ENCODE data around the gene URB1.

DNA sequence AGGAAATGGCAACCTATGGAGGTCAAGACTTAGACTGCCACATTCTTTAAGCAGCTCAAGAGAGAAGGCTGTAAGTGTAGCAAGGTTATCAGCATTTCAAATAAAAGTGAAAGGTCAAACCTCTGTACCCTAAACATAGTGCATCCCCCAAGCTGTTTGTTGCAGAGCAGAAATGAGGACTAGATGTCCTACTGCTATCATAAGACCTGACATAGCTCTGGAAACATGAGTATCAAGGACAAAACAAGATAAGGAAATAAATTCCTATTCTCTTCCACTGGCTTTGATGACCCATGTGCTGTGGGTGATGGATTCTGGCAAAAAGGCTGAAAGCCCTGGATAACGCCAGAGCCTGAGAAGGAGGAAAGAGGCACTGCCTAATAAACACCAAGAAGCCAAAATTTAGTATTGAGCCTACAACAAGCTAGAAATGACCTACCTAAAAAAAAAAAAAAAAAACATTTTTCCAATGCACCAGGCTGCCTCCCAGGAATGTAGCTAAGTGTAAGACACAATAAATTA, 35.9 kb downstream of the URB1 start:
- TF ChIP-seq, protein P1, sequence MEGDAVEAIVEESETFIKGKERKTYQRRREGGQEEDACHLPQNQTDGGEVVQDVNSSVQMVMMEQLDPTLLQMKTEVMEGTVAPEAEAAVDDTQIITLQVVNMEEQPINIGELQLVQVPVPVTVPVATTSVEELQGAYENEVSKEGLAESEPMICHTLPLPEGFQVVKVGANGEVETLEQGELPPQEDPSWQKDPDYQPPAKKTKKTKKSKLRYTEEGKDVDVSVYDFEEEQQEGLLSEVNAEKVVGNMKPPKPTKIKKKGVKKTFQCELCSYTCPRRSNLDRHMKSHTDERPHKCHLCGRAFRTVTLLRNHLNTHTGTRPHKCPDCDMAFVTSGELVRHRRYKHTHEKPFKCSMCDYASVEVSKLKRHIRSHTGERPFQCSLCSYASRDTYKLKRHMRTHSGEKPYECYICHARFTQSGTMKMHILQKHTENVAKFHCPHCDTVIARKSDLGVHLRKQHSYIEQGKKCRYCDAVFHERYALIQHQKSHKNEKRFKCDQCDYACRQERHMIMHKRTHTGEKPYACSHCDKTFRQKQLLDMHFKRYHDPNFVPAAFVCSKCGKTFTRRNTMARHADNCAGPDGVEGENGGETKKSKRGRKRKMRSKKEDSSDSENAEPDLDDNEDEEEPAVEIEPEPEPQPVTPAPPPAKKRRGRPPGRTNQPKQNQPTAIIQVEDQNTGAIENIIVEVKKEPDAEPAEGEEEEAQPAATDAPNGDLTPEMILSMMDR (IDR thresholded peaks at IDR 0.05; ENCODE audit: control extremely low read depth in 1 of 3, insufficient read depth in 1 of 3, low read depth in 1 of 3, low read length in 3 of 3), result no peak
- TF ChIP-seq CHD2 (IDR thresholded peaks at IDR 0.05; ENCODE audit: low read length) (no peak), CEBPB (IDR thresholded peaks at IDR 0.05; ENCODE audit: low read depth, low read length) (no peak), POLR2A (IDR thresholded peaks at IDR 0.05; ENCODE audit: control extremely low read depth in 1 of 2, low read depth in 2 of 2, low read length in 2 of 2) (no peak), RAD21 (IDR thresholded peaks at IDR 0.05 in 1 of 2, conservative IDR thresholded peaks at IDR 0.05 in 1 of 2; ENCODE audit: low read depth in 2 of 2, low read length in 2 of 2) (no peak), EZH2 (IDR thresholded peaks at IDR 0.05; ENCODE audit: low read depth, low read length, severe bottlenecking) (no peak), CREB1 (IDR thresholded peaks at IDR 0.05) (no peak), GABPA (IDR thresholded peaks at IDR 0.05; ENCODE audit: borderline replicate concordance, insufficient read depth, low read length) (no peak), SIRT6 (IDR thresholded peaks at IDR 0.05; ENCODE audit: low read length) (no peak)
- TF ChIP-seq, protein P2, sequence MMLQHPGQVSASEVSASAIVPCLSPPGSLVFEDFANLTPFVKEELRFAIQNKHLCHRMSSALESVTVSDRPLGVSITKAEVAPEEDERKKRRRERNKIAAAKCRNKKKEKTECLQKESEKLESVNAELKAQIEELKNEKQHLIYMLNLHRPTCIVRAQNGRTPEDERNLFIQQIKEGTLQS (IDR thresholded peaks at IDR 0.05; ENCODE audit: insufficient read depth, low read depth, low read length), result no peak
- TF ChIP-seq, protein P3, sequence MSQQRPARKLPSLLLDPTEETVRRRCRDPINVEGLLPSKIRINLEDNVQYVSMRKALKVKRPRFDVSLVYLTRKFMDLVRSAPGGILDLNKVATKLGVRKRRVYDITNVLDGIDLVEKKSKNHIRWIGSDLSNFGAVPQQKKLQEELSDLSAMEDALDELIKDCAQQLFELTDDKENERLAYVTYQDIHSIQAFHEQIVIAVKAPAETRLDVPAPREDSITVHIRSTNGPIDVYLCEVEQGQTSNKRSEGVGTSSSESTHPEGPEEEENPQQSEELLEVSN (IDR thresholded peaks at IDR 0.05), result no peak
